ENCODE data around the gene ARMC9. TPM values are rescaled to one million over a fixed set of nuclear protein-coding genes. Genes with fewer than 3 reads are reported as not detected.

Gene ARMC9
- total and polyA plus RNA-seq, 11 donors = 0.95 to 4.7 (median 2.4) TPM

- Histone ChIP-seq H3K4me3 (no peak overlapping the region), H3K36me3 (peaks cover 0 to 60% (median 9%) of the 10 kb centered on the region in 9 donors), H3K27me3 (no peaks in the 10 kb centered on the region), H3K9me3 (no peaks in the 10 kb centered on the region), H3K4me1 (peaks cover 0 to 8% (median 0%) of the 10 kb centered on the region in 12 donors), H3K27ac (no peak overlapping the region)
- no peak for ATAC-seq
- TF ChIP-seq POLR2A (IDR thresholded peaks at IDR 0.05) = no peak
- no peak for TF ChIP-seq CTCF (IDR thresholded peaks at IDR 0.05)
- 95 to 98% (median 97%) methylated on average over 4 of the region's 4 CpGs for WGBS, 4 donors
- DNase-seq = no peak
- intact Hi-C loops (cut with DNase I) = no loop called here
Measured at GRCh38 chr2:231272991-231273390, 74.6 kb downstream of the ARMC9 start.

GRCh38 chr2:231276987-231277386 lies 78.6 kb downstream of the ARMC9 start:
- Histone ChIP-seq H3K9me3 (no peaks in the 10 kb centered on the region), H3K27ac (no peak overlapping the region), H3K4me3 (no peak overlapping the region), H3K27me3 (no peaks in the 10 kb centered on the region), H3K4me1 (peaks cover 0 to 8% (median 0%) of the 10 kb centered on the region in 12 donors), H3K36me3 (peaks cover 0 to 67% (median 12%) of the 10 kb centered on the region in 9 donors)
- no peak for DNase-seq
- ATAC-seq = no peak
- 93 to 98% (median 96%) methylated on average over 2 of the region's 2 CpGs for WGBS, 4 donors
- TF ChIP-seq POLR2A (IDR thresholded peaks at IDR 0.05) = no peak
- TF ChIP-seq CTCF (IDR thresholded peaks at IDR 0.05) = no peak
- intact Hi-C loops (cut with DNase I) = no loop called here

GRCh38 chr2:231277962-231278361 lies 79.5 kb downstream of the ARMC9 start:
- no peak overlapping the region for H3K27ac ChIP-seq
- H3K36me3 ChIP-seq = peaks cover 0 to 65% (median 12%) of the 10 kb centered on the region in 9 donors
- intact Hi-C loops (cut with DNase I) = no loop called here
- 91 to 97% (median 95%) methylated on average over 8 of the region's 8 CpGs for WGBS, 4 donors
- TF ChIP-seq CTCF (IDR thresholded peaks at IDR 0.05) (no peak), POLR2A (IDR thresholded peaks at IDR 0.05) (no peak)
- ATAC-seq (no peak), DNase-seq (no peak)
- no peak overlapping the region for H3K4me3 ChIP-seq
- peaks cover 0 to 8% (median 0%) of the 10 kb centered on the region in 12 donors for H3K4me1 ChIP-seq
- no peaks in the 10 kb centered on the region for H3K9me3 ChIP-seq
- no peaks in the 10 kb centered on the region for H3K27me3 ChIP-seq

- H3K9me3 ChIP-seq = no peaks in the 10 kb centered on the region
- 63 to 79% (median 75%) methylated on average over 2 of the region's 2 CpGs for whole genome bisulfite sequencing, 4 donors
- H3K27ac ChIP-seq = no peak overlapping the region
- TF ChIP-seq CTCF (IDR thresholded peaks at IDR 0.05) = no peak
- TF ChIP-seq POLR2A (IDR thresholded peaks at IDR 0.05) = no peak
- H3K36me3 ChIP-seq = peaks cover 0 to 56% (median 4%) of the 10 kb centered on the region in 9 donors
- H3K4me1 ChIP-seq = peaks cover 0 to 8% (median 0%) of the 10 kb centered on the region in 12 donors
- no peaks in the 10 kb centered on the region for H3K27me3 ChIP-seq
- no peak overlapping the region for H3K4me3 ChIP-seq
- intact Hi-C loops (cut with DNase I) = no loop called here
- no peak for ATAC-seq
- DNase-seq = no peak
Measured at GRCh38 chr2:231278868-231279267, 80.4 kb downstream of the ARMC9 start.

Measured in heart left ventricle (tissue), 16 donors.